Measurements from ENCODE around the gene BRPF3. TPM values are rescaled to one million over a fixed set of nuclear protein-coding genes. Genes with fewer than 3 reads are reported as not detected.

The BRPF3 gene
- total RNA-seq, 4 donors from 2014 or later = 21.5 to 34.8 (median 22.3) TPM

GRCh38 chr6:36265744-36266143, 69.2 kb downstream of the BRPF3 start:
- H3K9me3 ChIP-seq = peaks cover 0 to 12% (median 9%) of the 10 kb centered on the region in 4 donors
- H3K4me1 ChIP-seq = peaks cover 0 to 8% (median 3%) of the 10 kb centered on the region in 4 donors
- H3K36me3 ChIP-seq = no peaks in the 10 kb centered on the region
- intact Hi-C loops (cut with DNase I) = no loop called here
- no peak overlapping the region for H3K4me3 ChIP-seq
- whole genome bisulfite sequencing = 87% methylated on average over 1 of the region's 1 CpG
- no peak overlapping the region for H3K27ac ChIP-seq (replicated peaks in 1 of 4)
- no peak for DNase-seq (ENCODE audit: extremely low spot score)
- TF ChIP-seq EP300 (IDR thresholded peaks at IDR 0.05) = no peak
- TF ChIP-seq POLR2AphosphoS5 (IDR thresholded peaks at IDR 0.05) = no peak
- no peak for TF ChIP-seq POLR2A (IDR thresholded peaks at IDR 0.05; ENCODE audit: low read depth)
- no peak for TF ChIP-seq CTCF (IDR thresholded peaks at IDR 0.05)
- H3K27me3 ChIP-seq = peaks cover 0 to 18% (median 0%) of the 10 kb centered on the region in 4 donors

GRCh38 chr6:36266913-36267644, 70.5 kb downstream of the BRPF3 start:
- Histone ChIP-seq H3K36me3 (no peaks in the 10 kb centered on the region), H3K4me3 (no peak overlapping the region), H3K27me3 (peaks cover 0 to 28% (median 0%) of the 10 kb centered on the region in 4 donors), H3K4me1 (peaks cover 0 to 8% (median 3%) of the 10 kb centered on the region in 4 donors), H3K27ac (replicated peaks in 1 of 4) (no peak overlapping the region), H3K9me3 (peaks cover 0 to 12% (median 9%) of the 10 kb centered on the region in 4 donors)
- intact Hi-C loops (cut with DNase I) = no loop called here
- TF ChIP-seq CTCF (IDR thresholded peaks at IDR 0.05) = no peak
- no peak for TF ChIP-seq EP300 (IDR thresholded peaks at IDR 0.05)
- TF ChIP-seq POLR2A (IDR thresholded peaks at IDR 0.05; ENCODE audit: low read depth) = no peak
- TF ChIP-seq POLR2AphosphoS5 (IDR thresholded peaks at IDR 0.05) = no peak
- 91% methylated on average over 13 of the region's 13 CpGs for WGBS
- no peak for DNase-seq (ENCODE audit: extremely low spot score)

- intact Hi-C loops (cut with DNase I) = no loop called here
- peaks cover 0 to 12% (median 9%) of the 10 kb centered on the region in 4 donors for H3K9me3 ChIP-seq
- no peak overlapping the region for H3K27ac ChIP-seq (replicated peaks in 1 of 4)
- H3K27me3 ChIP-seq = peaks cover 0 to 35% (median 0%) of the 10 kb centered on the region in 4 donors
- DNase-seq (ENCODE audit: extremely low spot score) = no peak
- whole genome bisulfite sequencing = 95% methylated on average over 4 of the region's 4 CpGs
- TF ChIP-seq POLR2AphosphoS5 (IDR thresholded peaks at IDR 0.05) = no peak
- no peak for TF ChIP-seq EP300 (IDR thresholded peaks at IDR 0.05)
- no peak for TF ChIP-seq CTCF (IDR thresholded peaks at IDR 0.05)
- no peak for TF ChIP-seq POLR2A (IDR thresholded peaks at IDR 0.05; ENCODE audit: low read depth)
- H3K4me3 ChIP-seq = no peak overlapping the region
- H3K36me3 ChIP-seq = no peaks in the 10 kb centered on the region
- H3K4me1 ChIP-seq = peaks cover 0 to 8% (median 3%) of the 10 kb centered on the region in 4 donors
These were observed 71.4 kb downstream of the BRPF3 start for GRCh38 chr6:36267731-36268477.

- intact Hi-C loops (cut with DNase I) = no loop called here
- Histone ChIP-seq H3K27ac (replicated peaks in 1 of 4) (no peak overlapping the region), H3K27me3 (peaks cover 0 to 31% (median 0%) of the 10 kb centered on the region in 4 donors), H3K36me3 (no peaks in the 10 kb centered on the region), H3K4me1 (peaks cover 0 to 8% (median 3%) of the 10 kb centered on the region in 4 donors), H3K4me3 (no peak overlapping the region), H3K9me3 (peaks cover 0 to 12% (median 9%) of the 10 kb centered on the region in 4 donors)
- 58% methylated on average over 9 of the region's 12 CpGs for WGBS
- TF ChIP-seq POLR2AphosphoS5 (IDR thresholded peaks at IDR 0.05) (no peak), CTCF (IDR thresholded peaks at IDR 0.05) (no peak), EP300 (IDR thresholded peaks at IDR 0.05) (no peak), POLR2A (IDR thresholded peaks at IDR 0.05; ENCODE audit: low read depth) (no peak)
- no peak for DNase-seq (ENCODE audit: extremely low spot score)
These were observed 72.1 kb downstream of the BRPF3 start for GRCh38 chr6:36268478-36269275.
